Activated B cell treated with CpG ODN at 0.5 μM for 24 hours (primary cell): ENCODE measurements around the gene FAU. TPM values are rescaled to one million over a fixed set of nuclear protein-coding genes. Genes with fewer than 3 reads are reported as not detected.

Source experiments
- ATAC-seq: fragments of 200-7000 bp; cut with Tn5 transposase; one replicate; pipeline ENCODE4 v1.10.0; 2021; ENCODE audit warnings: low read depth, mild to moderate bottlenecking, moderate library complexity
- CTCF ChIA-PET: fragments of 350-600 bp; sonication (Branson Sonifier 250); formaldehyde crosslinking; loops from one replicate; lab custom pipeline; 2021; ENCODE audit warnings: antibody characterized with exemption; lab: Charles Lee
- POLR2A ChIA-PET: fragments of 350-600 bp; sonication (Branson Sonifier 250); formaldehyde crosslinking; loops from one replicate; lab custom pipeline; 2021; ENCODE audit warnings: antibody characterized with exemption; lab: Charles Lee
- DNase-seq: peaks from one replicate; pipeline ENCODE4 v3.0.0; 2022
- H3K27ac Mint-ChIP-seq: one replicate; pipeline ENCODE4 v1.8.0; 2020; ENCODE audit warnings: mixed read lengths
- H3K27me3 Mint-ChIP-seq: one replicate; pipeline ENCODE4 v1.8.0; 2021; ENCODE audit warnings: mixed read lengths
- H3K36me3 Mint-ChIP-seq: one replicate; pipeline ENCODE4 v1.8.0; 2021; ENCODE audit warnings: low read depth, mixed read lengths
- H3K4me1 Mint-ChIP-seq: one replicate; pipeline ENCODE4 v1.8.0; 2021; ENCODE audit warnings: mixed read lengths
- H3K4me3 Mint-ChIP-seq: one replicate; pipeline ENCODE4 v1.8.0; 2020; ENCODE audit warnings: mild to moderate bottlenecking, mixed read lengths
- H3K9me3 Mint-ChIP-seq: one replicate; pipeline ENCODE4 v1.8.0; 2020; ENCODE audit warnings: mixed read lengths
- CTCF ChIP-seq: fragments of 200-600 bp; IDR thresholded peaks from one replicate; pipeline ENCODE4 v1.8.0; 2022; ENCODE audit warnings: antibody characterized with exemption, mild to moderate bottlenecking
- intact Hi-C: fragments of 100-400 bp; cut with micrococcal nuclease; formaldehyde crosslinking; loops from one replicate; pipeline ENCODE4 v1.15.1; 2024
- total RNA-seq: library from RNA; stranded (reverse); gene quantifications from 2 replicates; pipeline ENCODE4 v1.2.3, GENCODE V29; 2022

The FAU gene
- total RNA-seq, 1 donor from 2014 or later, result 1,416 TPM

- DNase-seq (no peak), ATAC-seq (no peak)
- Mint-ChIP-seq H3K27me3 (no peaks in the 10 kb centered on the region), H3K4me3 (peak overlapping the region; percentile 93), H3K4me1 (peaks cover 30% of the 10 kb centered on the region), H3K36me3 (peaks cover 37% of the 10 kb centered on the region), H3K9me3 (no peaks in the 10 kb centered on the region), H3K27ac (peak overlapping the region; percentile 94)
- no peak for TF ChIP-seq CTCF
- intact Hi-C loops, result no loop called here
- ChIA-PET CTCF (interaction anchor here (0.6 to 1.7 kb wide), 2 partner anchors 69 to 892 kb away, joined by 3 read pairs; partner anchors contain the start of gene ARL2), POLR2A (interaction anchor here (0.6 to 2.2 kb wide), 5 partner anchors 9 to 58 kb away, joined by 3 to 7 read pairs (median 4); partner anchors contain the start of genes SYVN1 and VPS51)
These were observed 38.6 kb downstream of the FAU start for GRCh38 chr11:65083134-65083833.

GRCh38 chr11:65078786-65079342 is 43.1 kb downstream of the FAU start:
- ChIA-PET POLR2A (interaction anchor here (0.6 to 1.0 kb wide), 4 partner anchors 14 to 43 kb away, joined by 3 to 7 read pairs (median 6); partner anchors contain the start of genes FAU, VPS51 and ZNHIT2), CTCF (interaction anchor here (1.4 to 1.9 kb wide), 2 partner anchors 64 to 231 kb away, joined by 3 to 6 read pairs; partner anchors contain the start of gene ARL2)
- Mint-ChIP-seq H3K9me3 (no peaks in the 10 kb centered on the region), H3K36me3 (peaks cover 1% of the 10 kb centered on the region), H3K27ac (peak overlapping the region; percentile 41), H3K4me1 (peaks cover 14% of the 10 kb centered on the region), H3K27me3 (no peaks in the 10 kb centered on the region), H3K4me3 (no peak overlapping the region)
- ATAC-seq (no peak), DNase-seq (no peak)
- intact Hi-C loops, result loop anchor here (1.0 kb wide), 3 partner anchors 52 to 232 kb away; partner anchors contain the start of gene SNX15
- TF ChIP-seq CTCF, result no peak

DNA sequence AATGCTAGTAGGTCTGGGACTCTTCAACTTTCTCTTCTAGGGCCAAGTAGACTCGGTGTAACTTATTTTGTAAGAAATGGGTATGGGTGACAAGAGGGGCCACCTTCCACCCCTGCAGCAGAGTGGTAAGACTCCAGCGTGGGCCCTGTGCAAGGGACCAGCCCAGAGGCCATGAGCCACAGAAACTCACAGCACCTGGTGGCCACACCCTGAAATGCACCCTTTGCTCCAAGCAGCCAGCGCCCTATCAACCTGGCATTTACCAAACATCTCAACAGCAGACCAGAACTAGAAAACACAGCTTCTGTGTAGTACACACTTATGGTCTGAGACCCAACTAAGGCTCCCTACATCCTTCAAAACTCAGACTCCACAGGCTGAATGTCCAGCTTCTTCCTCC is 43.8 kb downstream of the FAU start:
- intact Hi-C loops, result loop anchor here (1.0 kb wide), 3 partner anchors 51 to 231 kb away; partner anchors contain the start of gene SNX15
- ATAC-seq, result peak; percentile 99
- H3K27ac Mint-ChIP-seq, result peak overlapping the region; percentile 41
- ChIA-PET CTCF (interaction anchor here (1.4 to 1.9 kb wide), 2 partner anchors 64 to 230 kb away, joined by 3 to 6 read pairs; partner anchors contain the start of gene ARL2), POLR2A (interaction anchor here (0.6 to 1.0 kb wide), 3 partner anchors 15 to 39 kb away, joined by 3 to 7 read pairs (median 5); partner anchors contain the start of genes VPS51 and ZNHIT2)
- H3K4me3 Mint-ChIP-seq, result no peak overlapping the region
- no peaks in the 10 kb centered on the region for H3K27me3 Mint-ChIP-seq
- no peaks in the 10 kb centered on the region for H3K9me3 Mint-ChIP-seq
- TF ChIP-seq CTCF, result no peak
- peak; percentile 51 for DNase-seq
- peaks cover 10% of the 10 kb centered on the region for H3K4me1 Mint-ChIP-seq
- H3K36me3 Mint-ChIP-seq, result no peaks in the 10 kb centered on the region

GRCh38 chr11:65077451-65077850 is 44.5 kb downstream of the FAU start:
- Mint-ChIP-seq H3K36me3 (no peaks in the 10 kb centered on the region), H3K4me1 (peaks cover 10% of the 10 kb centered on the region), H3K27me3 (no peaks in the 10 kb centered on the region), H3K4me3 (no peak overlapping the region), H3K9me3 (no peaks in the 10 kb centered on the region), H3K27ac (no peak overlapping the region)
- ChIA-PET POLR2A (interaction anchor here (0.6 kb wide), 1 partner anchor 67 kb away, joined by 7 read pairs; no protein-coding TSS in a partner anchor), CTCF (interaction anchor here (1.4 to 1.9 kb wide), 3 partner anchors 33 to 229 kb away, joined by 3 to 7 read pairs (median 6); partner anchors contain the start of gene ARL2)
- DNase-seq, result no peak
- intact Hi-C loops, result no loop called here
- ATAC-seq, result no peak
- TF ChIP-seq CTCF, result no peak

DNA sequence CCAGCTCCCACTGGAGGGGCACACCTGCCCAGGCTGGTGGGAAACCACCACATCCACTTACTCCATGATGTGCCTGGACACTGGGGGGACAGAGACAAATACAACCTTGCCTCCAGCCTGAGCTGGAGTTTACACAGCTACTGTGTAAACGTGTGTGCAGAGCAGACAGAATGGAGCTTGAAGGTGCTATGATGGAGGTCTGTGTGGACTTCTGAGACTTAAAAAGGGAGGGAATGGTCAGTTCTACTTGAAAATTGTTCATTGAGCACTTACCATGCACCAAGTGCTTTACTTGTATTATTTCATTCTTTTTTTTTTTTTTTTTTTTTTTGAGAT is 49.3 kb downstream of the FAU start:
- ATAC-seq, result no peak
- ChIA-PET POLR2A (interaction anchor here (0.7 kb wide), 1 partner anchor 115 kb away, joined by 10 read pairs; no protein-coding TSS in a partner anchor), CTCF (no interaction called here)
- Mint-ChIP-seq H3K9me3 (no peaks in the 10 kb centered on the region), H3K4me3 (no peak overlapping the region), H3K27ac (no peak overlapping the region), H3K27me3 (no peaks in the 10 kb centered on the region), H3K36me3 (no peaks in the 10 kb centered on the region), H3K4me1 (peaks cover 4% of the 10 kb centered on the region)
- TF ChIP-seq CTCF, result no peak
- intact Hi-C loops, result no loop called here
- DNase-seq, result no peak
